Mesothelial cell of epicardium (in vitro differentiated cells): ENCODE results near the gene WDR70. TPM values are rescaled to one million over a fixed set of nuclear protein-coding genes. Genes with fewer than 3 reads are reported as not detected.
"Not testable (repeated sequence)": the region's sequence is repeated elsewhere in the genome, so short reads cannot be mapped to it uniquely, and the experiment has no call there.

ENCODE experiments used
- DNase-seq, 2 experiments: peaks; one replicate each; pipeline ENCODE4 v3.0.0; 2021; ENCODE audit warnings: low spot score in 2 of 2; ENCODE audit not compliant: unreplicated experiment in 2 of 2
- H3K27ac Mint-ChIP-seq: 2 replicates; pipeline ENCODE4 v1.8.0; 2021; ENCODE audit warnings: mixed read lengths
- H3K27me3 Mint-ChIP-seq: 2 replicates; pipeline ENCODE4 v1.8.0; 2021; ENCODE audit warnings: low read depth, mixed read lengths
- H3K36me3 Mint-ChIP-seq: 2 replicates; pipeline ENCODE4 v1.8.0; 2021; ENCODE audit warnings: mixed read lengths
- H3K4me1 Mint-ChIP-seq: 2 replicates; pipeline ENCODE4 v1.8.0; 2021; ENCODE audit warnings: mixed read lengths
- H3K4me3 Mint-ChIP-seq: 2 replicates; pipeline ENCODE4 v1.8.0; 2021; ENCODE audit warnings: mild to moderate bottlenecking, moderate library complexity, mixed read lengths
- H3K9me3 Mint-ChIP-seq: 2 replicates; pipeline ENCODE4 v1.8.0; 2021; ENCODE audit warnings: mixed read lengths
- CTCF ChIP-seq: fragments of 200-600 bp; sonication (generic); IDR thresholded peaks from one replicate; pipeline ENCODE4 v1.5.0; 2021; ENCODE audit warnings: antibody characterized with exemption; ENCODE audit not compliant: unreplicated experiment
- total RNA-seq: library from RNA; stranded (reverse); gene quantifications from 3 replicates; pipeline ENCODE4 v1.2.1, GENCODE V29; 2021

The WDR70 gene
- total RNA-seq, 1 donor from 2014 or later: 47.8 TPM

- H3K36me3 Mint-ChIP-seq: peaks cover 39% of the 10 kb centered on the region
- H3K9me3 Mint-ChIP-seq: peaks cover 53% of the 10 kb centered on the region
- not testable (repeated sequence) for H3K4me3 Mint-ChIP-seq, DNase-seq, H3K27me3 Mint-ChIP-seq, H3K27ac Mint-ChIP-seq, H3K4me1 Mint-ChIP-seq
Observed at GRCh38 chr5:37679326-37679725, 300.2 kb downstream of the WDR70 start.

- H3K4me3 Mint-ChIP-seq, H3K4me1 Mint-ChIP-seq: not testable (repeated sequence)
- H3K9me3 Mint-ChIP-seq: peaks cover 53% of the 10 kb centered on the region
Observed at GRCh38 chr5:37679903-37680302, 300.8 kb downstream of the WDR70 start.

GRCh38 chr5:37683072-37683471, 304.0 kb downstream of the WDR70 start:
- H3K27ac Mint-ChIP-seq: no peak overlapping the region
- H3K9me3 Mint-ChIP-seq: peaks cover 45% of the 10 kb centered on the region
- no peak for DNase-seq
- no peak overlapping the region for H3K4me3 Mint-ChIP-seq
- no peak for TF ChIP-seq CTCF
- H3K27me3 Mint-ChIP-seq: no peaks in the 10 kb centered on the region
- H3K36me3 Mint-ChIP-seq: peaks cover 32% of the 10 kb centered on the region
- H3K4me1 Mint-ChIP-seq: no peaks in the 10 kb centered on the region

More at GRCh38 chr5:37679903-37680302, 300.8 kb downstream of the WDR70 start:
- not testable (repeated sequence) for DNase-seq, H3K27me3 Mint-ChIP-seq, H3K27ac Mint-ChIP-seq
- peaks cover 39% of the 10 kb centered on the region for H3K36me3 Mint-ChIP-seq

- no peak for DNase-seq
- Mint-ChIP-seq H3K4me3 (no peak overlapping the region), H3K9me3 (peaks cover 45% of the 10 kb centered on the region), H3K27ac (no peak overlapping the region), H3K27me3 (no peaks in the 10 kb centered on the region), H3K4me1 (no peaks in the 10 kb centered on the region), H3K36me3 (peaks cover 35% of the 10 kb centered on the region)
- TF ChIP-seq CTCF: no peak
Observed at GRCh38 chr5:37685211-37685610, 306.1 kb downstream of the WDR70 start.

- H3K36me3 Mint-ChIP-seq: peaks cover 38% of the 10 kb centered on the region
- DNase-seq: no peak
- H3K4me1 Mint-ChIP-seq: no peaks in the 10 kb centered on the region
- no peak overlapping the region for H3K4me3 Mint-ChIP-seq
- no peaks in the 10 kb centered on the region for H3K27me3 Mint-ChIP-seq
- no peak for TF ChIP-seq CTCF
- H3K9me3 Mint-ChIP-seq: peaks cover 47% of the 10 kb centered on the region
- H3K27ac Mint-ChIP-seq: no peak overlapping the region
Observed at GRCh38 chr5:37685816-37686215, 306.7 kb downstream of the WDR70 start.

GRCh38 chr5:37688925-37689324, 309.8 kb downstream of the WDR70 start:
- H3K4me1 Mint-ChIP-seq, H3K4me3 Mint-ChIP-seq, H3K27ac Mint-ChIP-seq, H3K27me3 Mint-ChIP-seq, DNase-seq: not testable (repeated sequence)
- peaks cover 36% of the 10 kb centered on the region for H3K36me3 Mint-ChIP-seq
- peaks cover 40% of the 10 kb centered on the region for H3K9me3 Mint-ChIP-seq

- peaks cover 36% of the 10 kb centered on the region for H3K36me3 Mint-ChIP-seq
Observed at GRCh38 chr5:37694333-37694732, 315.2 kb downstream of the WDR70 start.

GRCh38 chr5:37694867-37695266, 315.7 kb downstream of the WDR70 start:
- no peak overlapping the region for H3K27ac Mint-ChIP-seq
- no peaks in the 10 kb centered on the region for H3K4me1 Mint-ChIP-seq
- no peaks in the 10 kb centered on the region for H3K27me3 Mint-ChIP-seq
- no peak for DNase-seq
- no peak for TF ChIP-seq CTCF
- no peak overlapping the region for H3K4me3 Mint-ChIP-seq
- peaks cover 35% of the 10 kb centered on the region for H3K9me3 Mint-ChIP-seq
- peaks cover 34% of the 10 kb centered on the region for H3K36me3 Mint-ChIP-seq

More at GRCh38 chr5:37694333-37694732, 315.2 kb downstream of the WDR70 start:
- not testable (repeated sequence) for DNase-seq, H3K4me3 Mint-ChIP-seq, H3K4me1 Mint-ChIP-seq, H3K27me3 Mint-ChIP-seq, H3K27ac Mint-ChIP-seq
- peaks cover 39% of the 10 kb centered on the region for H3K9me3 Mint-ChIP-seq
